Activated T-helper 9 cell treated with anti-CD3 and anti-CD28 coated beads, Interleukin-2, amount 50 U/mL, for 16 hours (primary cell): ENCODE measurements around the gene PEX1.
A peak's percentile ranks its signal among the peaks of the same experiment; 100 is the strongest.
"Not testable (repeated sequence)": the region's sequence is repeated elsewhere in the genome, so short reads cannot be mapped to it uniquely, and the experiment has no call there.

Source experiments
- DNase-seq: peaks from one replicate; pipeline ENCODE4 v3.0.0-alpha.2; 2020; ENCODE audit warnings: low read depth

Gene PEX1

GRCh38 chr7:92460510-92460909 is 67.8 kb downstream of the PEX1 start:
- DNase-seq: no peak

GRCh38 chr7:92460109-92460508 is 68.2 kb downstream of the PEX1 start:
- no peak for DNase-seq

- no peak for DNase-seq
Observed at GRCh38 chr7:92456236-92456635, 72.1 kb downstream of the PEX1 start.

GRCh38 chr7:92451645-92452044 is 76.7 kb downstream of the PEX1 start:
- no peak for DNase-seq

GRCh38 chr7:92448205-92448747 is 80.0 kb downstream of the PEX1 start:
- peak; percentile 40 for DNase-seq

- DNase-seq: peak; percentile 70
Observed at GRCh38 chr7:92447345-92448204, 80.7 kb downstream of the PEX1 start, which contains the start of gene GATAD1. Gene GATAD1, plus strand, starts transcription at chr7:92447482. Its CDS starts 248 bp downstream, at chr7:92447730.

GRCh38 chr7:92446869-92447344 is 81.4 kb downstream of the PEX1 start:
- no peak for DNase-seq

GRCh38 chr7:92442720-92443119 is 85.6 kb downstream of the PEX1 start:
- not testable (repeated sequence) for DNase-seq

- DNase-seq: no peak
Observed at GRCh38 chr7:92437956-92438491, 90.3 kb downstream of the PEX1 start.
